GM23338 (cell line): Measurements from ENCODE around the gene BAG2. TPM values are rescaled to one million over a fixed set of nuclear protein-coding genes. Genes with fewer than 3 reads are reported as not detected.

Experiments
- ATAC-seq: fragments of 200-7000 bp; cut with Tn5 transposase; 3 replicates; pipeline ENCODE4 v1.9.1; 2020
- DNase-seq: peaks from one replicate; pipeline ENCODE4 v3.0.0-alpha.2; 2015; ENCODE audit warnings: low spot score
- H2AFZ ChIP-seq: fragments of 200-600 bp; sonication (generic); 2 replicates; pipeline ENCODE4 v1.8.0; 2016; ENCODE audit warnings: antibody characterized with exemption, mild to moderate bottlenecking, moderate library complexity
- H3F3A ChIP-seq: fragments of 200-600 bp; sonication (generic); replicated peaks from 2 replicates; pipeline ENCODE4 v1.8.0; 2017; ENCODE audit warnings: antibody characterized with exemption, mixed run types, low read depth
- H3K27ac ChIP-seq: fragments of 200-600 bp; sonication (generic); 2 replicates; pipeline ENCODE4 v1.6.1; 2016; ENCODE audit warnings: low read depth
- H3K27me3 ChIP-seq: fragments of 200-600 bp; sonication (generic); 2 replicates; pipeline ENCODE4 v1.8.0; 2016; ENCODE audit warnings: mild to moderate bottlenecking, mixed run types, moderate library complexity; ENCODE audit not compliant: insufficient read depth
- H3K36me3 ChIP-seq: fragments of 200-600 bp; sonication (generic); 2 replicates; pipeline ENCODE4 v1.8.0; 2016; ENCODE audit warnings: mild to moderate bottlenecking; ENCODE audit not compliant: insufficient read depth
- H3K4me1 ChIP-seq: fragments of 200-600 bp; sonication (generic); 2 replicates; pipeline ENCODE4 v1.8.0; 2016; ENCODE audit warnings: mild to moderate bottlenecking, moderate library complexity; ENCODE audit not compliant: insufficient read depth
- H3K4me2 ChIP-seq: fragments of 200-600 bp; sonication (generic); 2 replicates; pipeline ENCODE4 v1.7.1; 2017; ENCODE audit warnings: mixed run types
- H3K4me3 ChIP-seq: fragments of 200-600 bp; sonication (generic); 2 replicates; pipeline ENCODE4 v1.6.1; 2016; ENCODE audit warnings: mixed run types
- H3K79me2 ChIP-seq: fragments of 200-600 bp; sonication (generic); replicated peaks from 2 replicates; pipeline ENCODE4 v1.8.0; 2017; ENCODE audit warnings: mild to moderate bottlenecking; ENCODE audit not compliant: insufficient read depth
- H3K9me2 ChIP-seq: fragments of 200-600 bp; sonication (generic); 2 replicates; pipeline ENCODE4 v1.8.0; 2017; ENCODE audit not compliant: insufficient read depth
- H4K20me1 ChIP-seq: fragments of 200-600 bp; sonication (generic); replicated peaks from 2 replicates; pipeline ENCODE4 v1.8.0; 2017; ENCODE audit warnings: mild to moderate bottlenecking; ENCODE audit not compliant: insufficient read depth
- H3K27ac Mint-ChIP-seq: 2 replicates; pipeline ENCODE4 v1.8.0; 2020; ENCODE audit warnings: inconsistent platforms, mild to moderate bottlenecking, moderate library complexity, mixed read lengths
- H3K27me3 Mint-ChIP-seq: 3 replicates; pipeline ENCODE4 v1.8.0; 2022; ENCODE audit warnings: low read depth, mild to moderate bottlenecking, moderate library complexity, mixed read lengths, inconsistent platforms; ENCODE audit not compliant: insufficient read depth, poor library complexity
- H3K36me3 Mint-ChIP-seq: 3 replicates; pipeline ENCODE4 v1.8.0; 2021; ENCODE audit warnings: low read depth, mild to moderate bottlenecking, inconsistent platforms, moderate library complexity, mixed read lengths
- H3K4me1 Mint-ChIP-seq: 3 replicates; pipeline ENCODE4 v1.8.0; 2020; ENCODE audit warnings: mild to moderate bottlenecking, inconsistent platforms, mixed read lengths
- H3K4me3 Mint-ChIP-seq: 3 replicates; pipeline ENCODE4 v1.8.0; 2021; ENCODE audit warnings: moderate library complexity, mild to moderate bottlenecking, inconsistent platforms, mixed read lengths
- H3K9me3 Mint-ChIP-seq: 3 replicates; pipeline ENCODE4 v1.8.0; 2020; ENCODE audit warnings: moderate library complexity, mild to moderate bottlenecking, inconsistent platforms, mixed read lengths
- CREB1 ChIP-seq: fragments of 250-450 bp; sonication (Bioruptor Pico); IDR thresholded peaks from 2 replicates; pipeline ENCODE4 v1.5.0; 2020; ENCODE audit warnings: low read depth, mild to moderate bottlenecking, moderate library complexity
- CTCF ChIP-seq, 2 experiments: fragments of 200-600 bp in 1 of 2; sonication (generic) in 1 of 2; conservative IDR thresholded peaks; 2 replicates each; pipeline versions ENCODE4 v1.5.1 to v1.6.1; 2016 to 2017; ENCODE audit warnings: antibody characterized with exemption in 2 of 2, low read depth in 2 of 2, mild to moderate bottlenecking in 2 of 2, moderate library complexity in 1 of 2
- ETS1 ChIP-seq: IDR thresholded peaks from 2 replicates; pipeline ENCODE4 v1.6.1; 2016; ENCODE audit warnings: antibody characterized with exemption
- EZH2 ChIP-seq: fragments of 200-600 bp; sonication (generic); IDR thresholded peaks from one replicate; pipeline ENCODE4 v1.8.0; 2017; ENCODE audit warnings: antibody characterized with exemption, mild to moderate bottlenecking, low read depth; ENCODE audit not compliant: unreplicated experiment
- EZH2phosphoT487 ChIP-seq: fragments of 200-600 bp; sonication (generic); IDR thresholded peaks from one replicate; pipeline ENCODE4 v1.8.1; 2018; ENCODE audit warnings: antibody characterized with exemption; ENCODE audit not compliant: unreplicated experiment
- JUNB ChIP-seq: IDR thresholded peaks from one replicate; pipeline ENCODE4 v1.6.1; 2016; ENCODE audit warnings: antibody characterized with exemption; ENCODE audit not compliant: unreplicated experiment
- NANOG ChIP-seq: IDR thresholded peaks from 2 replicates; pipeline ENCODE4 v1.6.1; 2016; ENCODE audit warnings: antibody characterized with exemption, borderline replicate concordance
- POLR2AphosphoS5 ChIP-seq: IDR thresholded peaks from 2 replicates; pipeline ENCODE4 v1.6.1; 2016; ENCODE audit warnings: antibody characterized with exemption, low read depth
- STAT1 ChIP-seq: IDR thresholded peaks from one replicate; pipeline ENCODE4 v1.6.1; 2016; ENCODE audit warnings: antibody characterized with exemption; ENCODE audit not compliant: unreplicated experiment
- ZNF114 ChIP-seq: fragments of 250-450 bp; sonication (Bioruptor Pico); IDR thresholded peaks from 2 replicates; pipeline ENCODE4 v1.5.0; 2020; ENCODE audit warnings: mild to moderate bottlenecking, moderate library complexity
- ZNF331 ChIP-seq: fragments of 250-450 bp; sonication (Bioruptor Pico); IDR thresholded peaks from 2 replicates; pipeline ENCODE4 v1.5.0; 2020; ENCODE audit warnings: low read depth, mild to moderate bottlenecking, moderate library complexity
- polyA plus RNA-seq: library from polyadenylated mRNA; unstranded; fragments of >200 nt; fragmentation: Nextera tagmentation; extraction: Ambion mirVana; gene quantifications from 2 replicates; pipeline ENCODE4 v1.2.1, GENCODE V29; 2016
- total RNA-seq: library from RNA; depleted of rRNA; stranded (reverse); fragments of >200 nt; shearing (Covaris generic); gene quantifications from 2 replicates; pipeline ENCODE4 v1.2.3, GENCODE V29; 2014
- TF ChIP-seq, protein P1 (sequence below): fragments of 250-450 bp; sonication (Bioruptor Pico); IDR thresholded peaks from 2 replicates; pipeline ENCODE4 v1.5.0; 2020; ENCODE audit warnings: mild to moderate bottlenecking, moderate library complexity
- TF ChIP-seq, protein P2 (sequence below): IDR thresholded peaks from one replicate; pipeline ENCODE4 v1.6.1; 2018; ENCODE audit warnings: antibody characterized with exemption; ENCODE audit not compliant: unreplicated experiment

Gene BAG2
- total and polyA plus RNA-seq, 2 experiments from 2014 or later: 8.5 to 9.5 TPM

- no peak overlapping the region for H3K4me3 Mint-ChIP-seq
- H3K36me3 Mint-ChIP-seq: peaks cover 15% of the 10 kb centered on the region; the same call in 2 of the 3 replicates
- no peak for DNase-seq
- H3K4me1 Mint-ChIP-seq: peaks cover 3% of the 10 kb centered on the region; the same call in 2 of the 3 replicates
- Histone ChIP-seq H3K4me1 (no peaks in the 10 kb centered on the region), H3K27me3 (no peaks in the 10 kb centered on the region), H3K79me2 (peaks cover 40% of the 10 kb centered on the region), H3K36me3 (no peaks in the 10 kb centered on the region; the same call in none of the 2 replicates), H3K4me3 (no peak overlapping the region), H4K20me1 (peaks cover 6% of the 10 kb centered on the region; the same call in 1 of the 2 replicates), H3K27ac (no peak overlapping the region), H3F3A (no peaks in the 10 kb centered on the region), H2AFZ (no peak overlapping the region), H3K4me2 (no peak overlapping the region), H3K9me2 (no peaks in the 10 kb centered on the region)
- no peaks in the 10 kb centered on the region for H3K27me3 Mint-ChIP-seq
- ATAC-seq: no peak
- no peak for TF ChIP-seq NANOG
- no peak for TF ChIP-seq JUNB
- TF ChIP-seq ETS1: no peak
- TF ChIP-seq, protein P1, sequence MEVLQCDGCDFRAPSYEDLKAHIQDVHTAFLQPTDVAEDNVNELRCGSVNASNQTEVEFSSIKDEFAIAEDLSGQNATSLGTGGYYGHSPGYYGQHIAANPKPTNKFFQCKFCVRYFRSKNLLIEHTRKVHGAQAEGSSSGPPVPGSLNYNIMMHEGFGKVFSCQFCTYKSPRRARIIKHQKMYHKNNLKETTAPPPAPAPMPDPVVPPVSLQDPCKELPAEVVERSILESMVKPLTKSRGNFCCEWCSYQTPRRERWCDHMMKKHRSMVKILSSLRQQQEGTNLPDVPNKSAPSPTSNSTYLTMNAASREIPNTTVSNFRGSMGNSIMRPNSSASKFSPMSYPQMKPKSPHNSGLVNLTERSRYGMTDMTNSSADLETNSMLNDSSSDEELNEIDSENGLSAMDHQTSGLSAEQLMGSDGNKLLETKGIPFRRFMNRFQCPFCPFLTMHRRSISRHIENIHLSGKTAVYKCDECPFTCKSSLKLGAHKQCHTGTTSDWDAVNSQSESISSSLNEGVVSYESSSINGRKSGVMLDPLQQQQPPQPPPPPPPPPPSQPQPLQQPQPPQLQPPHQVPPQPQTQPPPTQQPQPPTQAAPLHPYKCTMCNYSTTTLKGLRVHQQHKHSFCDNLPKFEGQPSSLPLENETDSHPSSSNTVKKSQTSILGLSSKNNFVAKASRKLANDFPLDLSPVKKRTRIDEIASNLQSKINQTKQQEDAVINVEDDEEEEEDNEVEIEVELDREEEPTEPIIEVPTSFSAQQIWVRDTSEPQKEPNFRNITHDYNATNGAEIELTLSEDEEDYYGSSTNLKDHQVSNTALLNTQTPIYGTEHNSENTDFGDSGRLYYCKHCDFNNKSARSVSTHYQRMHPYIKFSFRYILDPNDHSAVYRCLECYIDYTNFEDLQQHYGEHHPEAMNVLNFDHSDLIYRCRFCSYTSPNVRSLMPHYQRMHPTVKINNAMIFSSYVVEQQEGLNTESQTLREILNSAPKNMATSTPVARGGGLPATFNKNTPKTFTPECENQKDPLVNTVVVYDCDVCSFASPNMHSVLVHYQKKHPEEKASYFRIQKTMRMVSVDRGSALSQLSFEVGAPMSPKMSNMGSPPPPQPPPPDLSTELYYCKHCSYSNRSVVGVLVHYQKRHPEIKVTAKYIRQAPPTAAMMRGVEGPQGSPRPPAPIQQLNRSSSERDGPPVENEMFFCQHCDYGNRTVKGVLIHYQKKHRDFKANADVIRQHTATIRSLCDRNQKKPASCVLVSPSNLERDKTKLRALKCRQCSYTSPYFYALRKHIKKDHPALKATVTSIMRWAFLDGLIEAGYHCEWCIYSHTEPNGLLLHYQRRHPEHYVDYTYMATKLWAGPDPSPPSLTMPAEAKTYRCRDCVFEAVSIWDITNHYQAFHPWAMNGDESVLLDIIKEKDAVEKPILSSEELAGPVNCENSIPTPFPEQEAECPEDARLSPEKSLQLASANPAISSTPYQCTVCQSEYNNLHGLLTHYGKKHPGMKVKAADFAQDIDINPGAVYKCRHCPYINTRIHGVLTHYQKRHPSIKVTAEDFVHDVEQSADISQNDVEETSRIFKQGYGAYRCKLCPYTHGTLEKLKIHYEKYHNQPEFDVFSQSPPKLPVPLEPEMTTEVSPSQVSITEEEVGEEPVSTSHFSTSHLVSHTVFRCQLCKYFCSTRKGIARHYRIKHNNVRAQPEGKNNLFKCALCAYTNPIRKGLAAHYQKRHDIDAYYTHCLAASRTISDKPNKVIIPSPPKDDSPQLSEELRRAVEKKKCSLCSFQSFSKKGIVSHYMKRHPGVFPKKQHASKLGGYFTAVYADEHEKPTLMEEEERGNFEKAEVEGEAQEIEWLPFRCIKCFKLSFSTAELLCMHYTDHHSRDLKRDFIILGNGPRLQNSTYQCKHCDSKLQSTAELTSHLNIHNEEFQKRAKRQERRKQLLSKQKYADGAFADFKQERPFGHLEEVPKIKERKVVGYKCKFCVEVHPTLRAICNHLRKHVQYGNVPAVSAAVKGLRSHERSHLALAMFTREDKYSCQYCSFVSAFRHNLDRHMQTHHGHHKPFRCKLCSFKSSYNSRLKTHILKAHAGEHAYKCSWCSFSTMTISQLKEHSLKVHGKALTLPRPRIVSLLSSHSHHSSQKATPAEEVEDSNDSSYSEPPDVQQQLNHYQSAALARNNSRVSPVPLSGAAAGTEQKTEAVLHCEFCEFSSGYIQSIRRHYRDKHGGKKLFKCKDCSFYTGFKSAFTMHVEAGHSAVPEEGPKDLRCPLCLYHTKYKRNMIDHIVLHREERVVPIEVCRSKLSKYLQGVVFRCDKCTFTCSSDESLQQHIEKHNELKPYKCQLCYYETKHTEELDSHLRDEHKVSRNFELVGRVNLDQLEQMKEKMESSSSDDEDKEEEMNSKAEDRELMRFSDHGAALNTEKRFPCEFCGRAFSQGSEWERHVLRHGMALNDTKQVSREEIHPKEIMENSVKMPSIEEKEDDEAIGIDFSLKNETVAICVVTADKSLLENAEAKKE (CRISPR knock-in tag): no peak
- TF ChIP-seq CREB1 (CRISPR knock-in tag): no peak
- TF ChIP-seq ZNF114 (CRISPR knock-in tag): no peak
- TF ChIP-seq EZH2: no peak
- TF ChIP-seq POLR2AphosphoS5: no peak
- TF ChIP-seq CTCF (conservative IDR thresholded peaks at IDR 0.05; ENCODE audit: low read depth in 2 of 2): no peak
- TF ChIP-seq EZH2phosphoT487: no peak
- TF ChIP-seq, protein P2, sequence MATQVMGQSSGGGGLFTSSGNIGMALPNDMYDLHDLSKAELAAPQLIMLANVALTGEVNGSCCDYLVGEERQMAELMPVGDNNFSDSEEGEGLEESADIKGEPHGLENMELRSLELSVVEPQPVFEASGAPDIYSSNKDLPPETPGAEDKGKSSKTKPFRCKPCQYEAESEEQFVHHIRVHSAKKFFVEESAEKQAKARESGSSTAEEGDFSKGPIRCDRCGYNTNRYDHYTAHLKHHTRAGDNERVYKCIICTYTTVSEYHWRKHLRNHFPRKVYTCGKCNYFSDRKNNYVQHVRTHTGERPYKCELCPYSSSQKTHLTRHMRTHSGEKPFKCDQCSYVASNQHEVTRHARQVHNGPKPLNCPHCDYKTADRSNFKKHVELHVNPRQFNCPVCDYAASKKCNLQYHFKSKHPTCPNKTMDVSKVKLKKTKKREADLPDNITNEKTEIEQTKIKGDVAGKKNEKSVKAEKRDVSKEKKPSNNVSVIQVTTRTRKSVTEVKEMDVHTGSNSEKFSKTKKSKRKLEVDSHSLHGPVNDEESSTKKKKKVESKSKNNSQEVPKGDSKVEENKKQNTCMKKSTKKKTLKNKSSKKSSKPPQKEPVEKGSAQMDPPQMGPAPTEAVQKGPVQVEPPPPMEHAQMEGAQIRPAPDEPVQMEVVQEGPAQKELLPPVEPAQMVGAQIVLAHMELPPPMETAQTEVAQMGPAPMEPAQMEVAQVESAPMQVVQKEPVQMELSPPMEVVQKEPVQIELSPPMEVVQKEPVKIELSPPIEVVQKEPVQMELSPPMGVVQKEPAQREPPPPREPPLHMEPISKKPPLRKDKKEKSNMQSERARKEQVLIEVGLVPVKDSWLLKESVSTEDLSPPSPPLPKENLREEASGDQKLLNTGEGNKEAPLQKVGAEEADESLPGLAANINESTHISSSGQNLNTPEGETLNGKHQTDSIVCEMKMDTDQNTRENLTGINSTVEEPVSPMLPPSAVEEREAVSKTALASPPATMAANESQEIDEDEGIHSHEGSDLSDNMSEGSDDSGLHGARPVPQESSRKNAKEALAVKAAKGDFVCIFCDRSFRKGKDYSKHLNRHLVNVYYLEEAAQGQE: no peak
- no peak for TF ChIP-seq ZNF331 (CRISPR knock-in tag)
- TF ChIP-seq STAT1: no peak
- no peak overlapping the region for H3K27ac Mint-ChIP-seq
- no peaks in the 10 kb centered on the region for H3K9me3 Mint-ChIP-seq
These were observed 9.9 kb downstream of the BAG2 start for GRCh38 chr6:57182017-57182432.
